ENCODE data around the gene NLRX1.

DNA sequence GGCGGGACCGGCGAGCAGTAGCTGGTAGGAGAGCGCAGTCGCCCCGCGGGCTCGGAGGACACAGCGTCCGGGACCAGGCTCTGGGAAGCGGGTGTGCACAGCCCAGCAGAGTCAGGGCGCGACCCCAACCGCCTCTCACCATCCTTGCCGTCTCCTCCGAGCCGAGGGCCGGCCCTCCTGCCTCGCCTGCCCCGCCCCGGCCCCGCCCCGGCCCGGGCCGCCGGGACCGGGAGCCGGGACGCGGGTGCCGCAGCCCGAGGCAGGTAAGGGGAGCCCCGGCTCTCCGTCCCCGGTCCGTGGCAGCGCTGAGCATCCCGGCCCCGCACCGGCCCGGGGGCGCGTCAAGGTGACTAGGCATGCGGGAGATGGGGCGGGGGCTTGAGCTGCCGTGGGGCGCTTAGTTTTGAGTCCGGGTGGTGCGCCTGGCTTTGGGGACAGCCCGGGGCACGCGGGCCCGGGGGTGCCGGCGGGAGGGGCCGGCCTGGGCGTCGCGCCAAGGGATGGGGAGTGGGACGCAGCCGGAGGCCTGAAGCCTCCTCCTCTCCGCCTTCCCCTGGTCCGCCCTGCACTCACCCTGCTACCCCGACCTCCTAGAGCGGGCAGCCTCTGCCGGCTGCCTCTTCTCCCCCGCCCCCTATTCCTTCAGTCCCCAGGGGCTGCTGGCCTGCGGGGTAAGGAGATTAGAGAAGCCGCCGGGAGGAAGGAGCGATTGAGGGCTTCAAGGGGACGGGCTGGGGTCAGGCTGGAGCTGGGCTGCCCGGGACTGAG, 19.3 kb upstream of the NLRX1 start, which contains the start of gene ABCG4:
- TF ChIP-seq CTCF (IDR thresholded peaks at IDR 0.05; ENCODE audit: low read depth, low read length, missing input control), result no peak
- TF ChIP-seq RAD21 (IDR thresholded peaks at IDR 0.05), result no peak
- TF ChIP-seq YY1 (IDR thresholded peaks at IDR 0.05), result no peak
- no peak for TF ChIP-seq JUND (IDR thresholded peaks at IDR 0.05)
- TF ChIP-seq, protein P1, sequence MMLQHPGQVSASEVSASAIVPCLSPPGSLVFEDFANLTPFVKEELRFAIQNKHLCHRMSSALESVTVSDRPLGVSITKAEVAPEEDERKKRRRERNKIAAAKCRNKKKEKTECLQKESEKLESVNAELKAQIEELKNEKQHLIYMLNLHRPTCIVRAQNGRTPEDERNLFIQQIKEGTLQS (IDR thresholded peaks at IDR 0.05), result no peak
- no peak for TF ChIP-seq TAF1 (conservative IDR thresholded peaks at IDR 0.05)
- no peak for TF ChIP-seq FOXA1 (IDR thresholded peaks at IDR 0.05)
- TF ChIP-seq MAX (IDR thresholded peaks at IDR 0.05), result no peak
- TF ChIP-seq REST (IDR thresholded peaks at IDR 0.05), result no peak

Data from liver (tissue), 3 donors.